ENCODE measurements around the gene JPH4. TPM values are rescaled to one million over a fixed set of nuclear protein-coding genes. Genes with fewer than 3 reads are reported as not detected.

JPH4 gene
- polyA plus RNA-seq, 3 donors, result 2.2 to 4.1 (median 3.7) TPM

DNA sequence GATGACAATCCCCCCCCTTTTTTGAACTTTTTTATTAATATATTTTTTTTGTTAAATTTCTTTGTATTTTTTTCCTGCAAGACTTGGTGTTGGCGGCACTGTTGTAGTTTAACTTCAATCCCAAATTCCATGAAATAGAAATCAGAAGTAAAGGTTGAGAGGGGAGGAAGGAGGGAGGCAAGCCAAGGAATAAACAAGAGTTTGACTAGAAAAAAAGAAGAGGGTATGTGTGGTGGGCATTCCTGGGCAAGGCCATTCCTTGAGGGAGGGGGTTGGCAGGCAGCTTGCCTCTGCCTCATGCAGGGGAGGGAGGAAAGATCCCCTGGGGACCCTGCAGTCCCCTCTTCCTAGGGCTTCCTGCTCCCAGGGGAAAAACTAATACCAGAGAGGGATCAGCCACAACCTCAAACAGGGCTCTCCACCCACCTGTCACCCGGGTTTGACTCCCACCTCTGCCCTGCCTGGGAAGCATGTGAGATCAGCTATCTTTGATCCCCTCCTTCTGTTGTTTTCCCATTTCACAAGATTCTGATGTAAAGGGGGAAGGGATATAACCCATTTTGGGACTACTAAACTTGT lies 10.5 kb downstream of the JPH4 start:
- intact Hi-C loops (cut with micrococcal nuclease), result loop anchor here in 1 of 2 donors (10.0 kb wide), 1 partner anchor 243 kb away; the partner anchor contains the start of gene PABPN1

More for the DNA sequence above, 10.5 kb downstream of the JPH4 start:
- Histone ChIP-seq H2AFZ (ENCODE audit: insufficient read depth, low read depth, low read length, poor library complexity, severe bottlenecking) (peak overlapping the region; percentile 93), H3K4me1 (ENCODE audit: control insufficient read depth in 1 of 2, insufficient read depth in 2 of 2, low read length in 2 of 2) (peaks cover 59 to 74% of the 10 kb centered on the region in 2 donors), H3K27me3 (ENCODE audit: control insufficient read depth in 2 of 2, insufficient read depth in 2 of 2, low read length in 2 of 2) (no peaks in the 10 kb centered on the region), H3K4me2 (replicated peaks; ENCODE audit: extremely low read depth, low read length, poor library complexity, severe bottlenecking) (peak overlapping the region; percentile 97), H3K36me3 (replicated peaks in 1 of 2; ENCODE audit: control insufficient read depth in 1 of 2, insufficient read depth in 2 of 2, low read length in 2 of 2) (peaks cover 25 to 31% of the 10 kb centered on the region in 2 donors), H4K20me1 (ENCODE audit: insufficient read depth, low read length) (peaks cover 12% of the 10 kb centered on the region), H3K79me2 (ENCODE audit: insufficient read depth, low read length) (peaks cover 15% of the 10 kb centered on the region), H3K27ac (ENCODE audit: low read depth in 1 of 2, low read length in 2 of 2) (peak overlapping the region; percentile 53 to 86), H3K9ac (ENCODE audit: insufficient read depth, low read length, poor library complexity, severe bottlenecking) (peak overlapping the region; percentile 78), H3K9me3 (replicated peaks in 1 of 2; ENCODE audit: control insufficient read depth in 1 of 2, insufficient read depth in 1 of 2, low read length in 2 of 2) (no peaks in the 10 kb centered on the region), H3K4me3 (replicated peaks in 1 of 3; ENCODE audit: low read depth in 2 of 3, low read length in 3 of 3) (peak overlapping the region in 2 of 3 experiments; percentile 94)
- no peak for TF ChIP-seq CTCF (IDR thresholded peaks at IDR 0.05)
- Mint-ChIP-seq H3K4me1 (peaks cover 65% of the 10 kb centered on the region), H3K9me3 (peaks cover 0 to 3% (median 0%) of the 10 kb centered on the region in 7 donors), H3K36me3 (peaks cover 24 to 32% of the 10 kb centered on the region in 2 donors), H3K27ac (peak overlapping the region; percentile 80 to 95 (median 94)), H3K4me3 (peak overlapping the region; percentile 100), H3K27me3 (ENCODE audit: low read depth in 3 of 3) (peaks cover 0 to 6% (median 0%) of the 10 kb centered on the region in 3 donors)
- DNase-seq, result no peak
- 80% methylated on average over 1 of the region's 2 CpGs for WGBS (ENCODE audit: insufficient coverage)

Measured in CD14-positive monocyte (primary cell).